K562 (cell line): ENCODE measurements around the gene PPA1. TPM values are rescaled to one million over a fixed set of nuclear protein-coding genes. Genes with fewer than 3 reads are reported as not detected.

Source experiments
- ATAC-seq: fragments of 200-7000 bp; cut with Tn5 transposase; 3 replicates; pipeline ENCODE4 v1.9.1; 2020; ENCODE audit warnings: moderate library complexity
- BruUV-seq: library from RNA; stranded (reverse); fragments of 400-500 nt; replicated peaks from 2 replicates; lab custom pipeline; 2021; lab: Mats Ljungman, UMichigan
- CTCF ChIA-PET: fragments of 300-600 bp; formaldehyde crosslinking; extraction: SDS; loops from one replicate; lab custom pipeline; 2021; ENCODE audit warnings: low intra/inter-chr PET ratio; lab: Yijun Ruan, JAX
- POLR2A ChIA-PET: fragments of 300-600, 350-650 bp; sonication (Branson Sonifier 250); formaldehyde crosslinking; extraction: SDS; loops from one replicate; lab custom pipeline; 2021; ENCODE audit warnings: antibody characterized with exemption, inconsistent platforms; lab: Yijun Ruan, JAX
- DNase-seq, 4 experiments: peaks; one replicate each; pipeline versions ENCODE4 v3.0.0 to v3.0.0-alpha.2; 2011 to 2018; ENCODE audit warnings: low spot score in 3 of 4, mixed read lengths in 3 of 4; ENCODE audit errors: extremely low read depth in 1 of 4
- FAIRE-seq: peaks from 2 replicates; lab custom pipeline; 2011; peaks lifted over from hg19 to GRCh38; lab: Jason Lieb, UNC
- H2AFZ ChIP-seq: 2 replicates; pipeline ENCODE4 v1.6.0; 2011; ENCODE audit warnings: low read depth, low read length, control low read depth, inconsistent platforms
- H3K27ac ChIP-seq: fragments of 200-600 bp; 3 replicates; pipeline ENCODE4 v1.8.0; 2011; ENCODE audit warnings: low read depth, mild to moderate bottlenecking, control low read depth, inconsistent platforms, low read length, moderate library complexity, mixed read lengths; ENCODE audit errors: extremely low read depth
- H3K27me3 ChIP-seq, 2 experiments: fragments of 300-600 bp in 1 of 2; 2 replicates in 1 of 2; 3 replicates in 1 of 2; pipeline versions ENCODE4 v1.6.0 to v1.8.0; 2011; ENCODE audit warnings: inconsistent platforms in 2 of 2, low read length in 2 of 2, mild to moderate bottlenecking in 1 of 2, mixed read lengths in 1 of 2, moderate library complexity in 1 of 2; ENCODE audit not compliant: control insufficient read depth in 2 of 2, insufficient read depth in 2 of 2
- H3K36me3 ChIP-seq: fragments of 300-600 bp; 3 replicates; pipeline ENCODE4 v1.8.0; 2011; ENCODE audit warnings: mild to moderate bottlenecking, low read length, inconsistent platforms; ENCODE audit not compliant: control insufficient read depth, insufficient read depth
- H3K4me1 ChIP-seq, 2 experiments: fragments of 200-600 bp in 1 of 2; replicated peaks in 1 of 2; 2 replicates in 1 of 2; 3 replicates in 1 of 2; pipeline versions ENCODE4 v1.5.1 to v1.8.0; 2011; ENCODE audit warnings: inconsistent platforms in 2 of 2, low read length in 2 of 2, mild to moderate bottlenecking in 1 of 2, mixed read lengths in 1 of 2, moderate library complexity in 1 of 2; ENCODE audit not compliant: control insufficient read depth in 2 of 2, insufficient read depth in 2 of 2
- H3K4me2 ChIP-seq: 2 replicates; pipeline ENCODE4 v1.6.1; 2011; ENCODE audit warnings: low read length, control low read depth, inconsistent platforms, mixed read lengths; ENCODE audit not compliant: insufficient read depth
- H3K4me3 ChIP-seq: fragments of 200-600 bp; sonication (generic), shearing (Covaris generic); 2 replicates; pipeline ENCODE4 v1.5.1; 2016; ENCODE audit warnings: control low read depth, inconsistent platforms
- H3K79me2 ChIP-seq: fragments of 200-600 bp; 3 replicates; pipeline ENCODE4 v1.8.0; 2011; ENCODE audit warnings: low read length, inconsistent platforms; ENCODE audit not compliant: control insufficient read depth, insufficient read depth
- H3K9ac ChIP-seq, 2 experiments: 2 replicates each; pipeline versions ENCODE4 v1.6.0 to v1.6.1; 2011; ENCODE audit warnings: low read depth in 2 of 2, low read length in 2 of 2, control low read depth in 1 of 2, inconsistent platforms in 1 of 2, mild to moderate bottlenecking in 1 of 2, mixed read lengths in 1 of 2; ENCODE audit not compliant: insufficient read depth in 1 of 2
- H3K9me1 ChIP-seq: one replicate; pipeline ENCODE4 v1.6.0; 2011; ENCODE audit warnings: inconsistent platforms, mild to moderate bottlenecking, low read length, moderate library complexity; ENCODE audit not compliant: control insufficient read depth, insufficient read depth
- H3K9me3 ChIP-seq: replicated peaks from 2 replicates; pipeline ENCODE4 v1.5.1; 2011; ENCODE audit warnings: low read depth, low read length, inconsistent platforms; ENCODE audit not compliant: control insufficient read depth, insufficient read depth
- H4K20me1 ChIP-seq: replicated peaks from 2 replicates; pipeline ENCODE4 v1.6.1; 2011; ENCODE audit warnings: low read length, inconsistent platforms, mixed read lengths; ENCODE audit not compliant: control insufficient read depth, insufficient read depth
- C11orf30 ChIP-seq: fragments of 450-650 bp; IDR thresholded peaks from 2 replicates; pipeline ENCODE4 v1.6.1; 2016; ENCODE audit warnings: low read depth, mild to moderate bottlenecking
- CBX3 ChIP-seq, 2 experiments: IDR thresholded peaks; 1 replicate in 1 of 2; 2 replicates in 1 of 2; pipeline ENCODE4 v1.6.1; 2012; ENCODE audit warnings: inconsistent platforms in 2 of 2, low read length in 2 of 2, borderline replicate concordance in 1 of 2, control low read depth in 1 of 2
- CEBPB ChIP-seq: fragments of 450-650 bp; IDR thresholded peaks from 2 replicates; pipeline ENCODE4 v1.6.1; 2016; ENCODE audit warnings: missing genetic modification characterization, missing compliant biosample characterization
- CEBPG ChIP-seq, 3 experiments: fragments of 200-800 bp in 1 of 3; sonication (Bioruptor generic) in 1 of 3; sonication (generic) in 1 of 3; formaldehyde crosslinking in 1 of 3; IDR thresholded peaks in 2 of 3; conservative IDR thresholded peaks in 1 of 3; 2 replicates each; pipeline versions ENCODE4 v1.6.1 to v1.8.0; 2016 to 2022; ENCODE audit warnings: missing compliant biosample characterization in 2 of 3, missing genetic modification characterization in 2 of 3, mild to moderate bottlenecking in 1 of 3, missing genetic modification reagents in 1 of 3
- FOXA3 ChIP-seq, 2 experiments: fragments of 450-650 bp in 1 of 2; sonication (generic) in 1 of 2; formaldehyde crosslinking; IDR thresholded peaks in 1 of 2; conservative IDR thresholded peaks in 1 of 2; 2 replicates each; pipeline versions ENCODE4 v1.4.0 to v1.8.0; 2020 to 2022; ENCODE audit warnings: mild to moderate bottlenecking in 2 of 2, missing genetic modification reagents in 1 of 2
- KDM1A ChIP-seq, 2 experiments: fragments of 450-650 bp; IDR thresholded peaks; 2 replicates each; pipeline ENCODE4 v1.6.1; 2016; ENCODE audit warnings: mild to moderate bottlenecking in 2 of 2
- MAFF ChIP-seq: IDR thresholded peaks from 2 replicates; pipeline ENCODE4 v1.6.1; 2012; ENCODE audit warnings: low read length, improper control_type of control experiment
- MAFG ChIP-seq: fragments of 450-650 bp; conservative IDR thresholded peaks from 2 replicates; pipeline ENCODE4 v1.6.1; 2016; ENCODE audit warnings: missing genetic modification characterization, missing compliant biosample characterization
- RAD51 ChIP-seq: fragments of 450-650 bp; IDR thresholded peaks from 2 replicates; pipeline ENCODE4 v1.7.1; 2016; ENCODE audit warnings: low read depth, mild to moderate bottlenecking, borderline replicate concordance
- RCOR1 ChIP-seq, 2 experiments: IDR thresholded peaks; 2 replicates each; pipeline ENCODE4 v1.6.1; 2012; ENCODE audit warnings: low read depth in 2 of 2, low read length in 2 of 2, borderline replicate concordance in 1 of 2, improper control_type of control experiment in 1 of 2
- SAFB2 ChIP-seq: fragments of 200-400 bp; formaldehyde crosslinking; IDR thresholded peaks from 2 replicates; pipeline ENCODE4 v1.6.1; 2018; ENCODE audit warnings: borderline replicate concordance, low read length, low read depth, moderate library complexity; ENCODE audit not compliant: severe bottlenecking
- ZFP1 ChIP-seq: fragments of 450-650 bp; formaldehyde crosslinking; IDR thresholded peaks from 2 replicates; pipeline ENCODE4 v1.4.0; 2020; ENCODE audit warnings: mild to moderate bottlenecking, mixed read lengths
- ZNF277 ChIP-seq: fragments of 250-450 bp; sonication (Bioruptor Pico); IDR thresholded peaks from 2 replicates; pipeline ENCODE4 v1.8.0; 2022; ENCODE audit warnings: inconsistent platforms, mild to moderate bottlenecking, moderate library complexity, borderline replicate concordance
- ZNF316 ChIP-seq: fragments of 450-650 bp; IDR thresholded peaks from 2 replicates; pipeline ENCODE4 v1.6.1; 2016
- ZNF668 ChIP-seq: fragments of 250-450 bp; sonication (Bioruptor Pico); IDR thresholded peaks from 2 replicates; pipeline ENCODE4 v1.8.0; 2022; ENCODE audit warnings: mild to moderate bottlenecking, inconsistent platforms
- in situ Hi-C: fragments of 300-500 bp; cut with MboI; formaldehyde crosslinking; loops from 4 replicates; pipeline ENCODE4 v1.15.0; 2018; ENCODE audit warnings: inconsistent platforms, mixed read lengths
- intact Hi-C: fragments of 100-400 bp; cut with micrococcal nuclease; formaldehyde crosslinking; loops from 2 replicates; pipeline ENCODE4 v1.14.2; 2022
- polyA plus RNA-seq, 8 experiments: library from polyadenylated mRNA; depleted of rRNA in 4 of 8; stranded (reverse) in 5 of 8; unstranded in 3 of 8; fragments of >200 nt; fragmentation: Nextera tagmentation in 2 of 8; fragmentation: Illumina TruSeq in 1 of 8; extraction: Ambion mirVana in 2 of 8; extraction: Trizol in 1 of 8; gene quantifications; 2 replicates each; pipeline versions ENCODE4 v1.2.1 to v1.2.3, GENCODE V29; 2011 to 2014; ENCODE audit warnings: inconsistent platforms in 1 of 8, missing spikeins in 1 of 8
- total RNA-seq, 7 experiments: library from RNA; depleted of rRNA in 6 of 7; stranded (reverse); fragments of >200 nt in 6 of 7; fragmentation: Illumina TruSeq in 2 of 7; extraction: Trizol in 2 of 7; gene quantifications; 2 replicates each; pipeline versions ENCODE4 v1.2.1 to v1.2.3, GENCODE V29; 2011 to 2021; ENCODE audit warnings: low replicate concordance in 1 of 7
- TF ChIP-seq, protein P1 (sequence below): fragments of 250-450 bp; sonication (Bioruptor Pico); IDR thresholded peaks from 2 replicates; pipeline ENCODE4 v1.5.0; 2020; ENCODE audit warnings: mild to moderate bottlenecking, borderline replicate concordance

The PPA1 gene
- total and polyA plus RNA-seq, 9 of the 15 experiments (the other 6 are each of a cell fraction or from before 2014, with no cell fraction given), result 301 to 635 (median 471) TPM

DNA sequence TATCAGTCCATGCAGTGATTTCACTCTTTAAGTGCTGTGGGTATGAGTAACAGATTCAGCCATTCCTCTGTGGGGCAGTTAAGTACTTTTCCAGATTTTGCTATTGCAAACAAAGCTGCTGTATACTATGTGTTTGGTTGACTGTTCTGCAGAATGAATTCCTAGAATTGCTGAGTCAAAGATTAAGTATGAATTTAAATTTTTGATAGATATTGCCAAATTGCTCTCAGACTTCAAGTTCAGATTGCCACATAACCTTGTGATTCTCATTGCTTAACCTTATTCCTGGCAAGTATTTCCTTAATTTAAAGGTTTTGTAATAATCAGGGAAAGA lies 41.3 kb downstream of the PPA1 start:
- ATAC-seq (no peak), FAIRE-seq (no peak), DNase-seq (no peak)
- no TSS peak for BruUV-seq
- in situ Hi-C loops, result no loop called here
- no peaks in the 10 kb centered on the region for H4K20me1 ChIP-seq
- no peaks in the 10 kb centered on the region for H3K79me2 ChIP-seq
- no peak overlapping the region for H3K4me2 ChIP-seq
- intact Hi-C loops, result no loop called here
- CTCF ChIA-PET, result no interaction called here
- H3K9me3 ChIP-seq, result no peaks in the 10 kb centered on the region
- no peak overlapping the region for H3K9ac ChIP-seq
- H2AFZ ChIP-seq, result no peak overlapping the region
- H3K27ac ChIP-seq, result no peak overlapping the region
- no peaks in the 10 kb centered on the region; a peak in 1 of 5 replicates for H3K4me1 ChIP-seq
- no peak overlapping the region for H3K4me3 ChIP-seq
- POLR2A ChIA-PET, result interaction anchor here (0.5 kb wide), 1 partner anchor 79 kb away, joined by 3 read pairs; no protein-coding TSS in a partner anchor
- TF ChIP-seq CBX3 (IDR thresholded peaks at IDR 0.05; ENCODE audit: borderline replicate concordance in 1 of 2, low read length in 2 of 2), result no peak
- TF ChIP-seq ZNF668 (CRISPR knock-in tag), result no peak
- no peak for TF ChIP-seq FOXA3 (CRISPR knock-in tag; conservative IDR thresholded peaks at IDR 0.05 in 1 of 2, IDR thresholded peaks at IDR 0.05 in 1 of 2)
- no peak for TF ChIP-seq CEBPG (CRISPR knock-in tag; IDR thresholded peaks at IDR 0.05)
- TF ChIP-seq CEBPG (tag; conservative IDR thresholded peaks at IDR 0.05 in 1 of 2, IDR thresholded peaks at IDR 0.05 in 1 of 2), result peak; percentile 52 to 66; a peak in 3 of 4 replicates
- peak in 1 of 2 experiments; percentile 73; a peak in 2 of 4 replicates for TF ChIP-seq KDM1A (IDR thresholded peaks at IDR 0.05)
- TF ChIP-seq SAFB2, result no peak
- TF ChIP-seq RCOR1 (IDR thresholded peaks at IDR 0.05; ENCODE audit: borderline replicate concordance in 1 of 2, low read depth in 2 of 2, low read length in 2 of 2), result 0 out of 4 replicates have a peak, but pooled peaks of 1 of the 2 experiments have one; percentile 12
- peak; percentile 46; the same call in 1 of the 2 replicates for TF ChIP-seq MAFF
- peak; percentile 76 for TF ChIP-seq ZNF316
- no peak for TF ChIP-seq ZFP1
- TF ChIP-seq, protein P1, sequence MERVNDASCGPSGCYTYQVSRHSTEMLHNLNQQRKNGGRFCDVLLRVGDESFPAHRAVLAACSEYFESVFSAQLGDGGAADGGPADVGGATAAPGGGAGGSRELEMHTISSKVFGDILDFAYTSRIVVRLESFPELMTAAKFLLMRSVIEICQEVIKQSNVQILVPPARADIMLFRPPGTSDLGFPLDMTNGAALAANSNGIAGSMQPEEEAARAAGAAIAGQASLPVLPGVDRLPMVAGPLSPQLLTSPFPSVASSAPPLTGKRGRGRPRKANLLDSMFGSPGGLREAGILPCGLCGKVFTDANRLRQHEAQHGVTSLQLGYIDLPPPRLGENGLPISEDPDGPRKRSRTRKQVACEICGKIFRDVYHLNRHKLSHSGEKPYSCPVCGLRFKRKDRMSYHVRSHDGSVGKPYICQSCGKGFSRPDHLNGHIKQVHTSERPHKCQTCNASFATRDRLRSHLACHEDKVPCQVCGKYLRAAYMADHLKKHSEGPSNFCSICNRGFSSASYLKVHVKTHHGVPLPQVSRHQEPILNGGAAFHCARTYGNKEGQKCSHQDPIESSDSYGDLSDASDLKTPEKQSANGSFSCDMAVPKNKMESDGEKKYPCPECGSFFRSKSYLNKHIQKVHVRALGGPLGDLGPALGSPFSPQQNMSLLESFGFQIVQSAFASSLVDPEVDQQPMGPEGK (CRISPR knock-in tag), result no peak
- no peak for TF ChIP-seq ZNF277 (CRISPR knock-in tag)
- TF ChIP-seq CEBPB, result peak; percentile 52
- TF ChIP-seq C11orf30, result peak; percentile 68; the same call in 1 of the 2 replicates
- no peak for TF ChIP-seq RAD51
- 0 out of 2 replicates have a peak, but pooled peaks have one; percentile 20 for TF ChIP-seq MAFG (tag)
- no peaks in the 10 kb centered on the region for H3K9me1 ChIP-seq
- peaks cover 4% of the 10 kb centered on the region; the same call in 1 of the 3 replicates for H3K36me3 ChIP-seq
- no peaks in the 10 kb centered on the region; a peak in 2 of 5 replicates for H3K27me3 ChIP-seq
